HEK293 (cell line): Measurements from ENCODE around the gene SKOR1.

Experiments
- CTCF ChIA-PET: fragments of 350-600 bp; formaldehyde crosslinking; extraction: SDS; loops from one replicate; lab custom pipeline; 2021; ENCODE audit warnings: antibody characterized with exemption; lab: Yijun Ruan, JAX
- POLR2A ChIA-PET: fragments of 300-600 bp; formaldehyde crosslinking; extraction: SDS; loops from one replicate; lab custom pipeline; 2020; ENCODE audit warnings: antibody characterized with exemption, inconsistent platforms; lab: Yijun Ruan, JAX
- H3K27ac ChIP-seq: fragments of 200-500 bp; sonication (Bioruptor generic); 2 replicates; pipeline ENCODE4 v1.5.1; 2014; ENCODE audit warnings: low read depth, low read length, control low read depth, inconsistent platforms; ENCODE audit errors: extremely low read depth
- H3K36me3 ChIP-seq, 2 experiments: fragments of 200-500 bp in 1 of 2; sonication (Bioruptor generic) in 1 of 2; 1 replicate in 1 of 2; 2 replicates in 1 of 2; pipeline ENCODE4 v1.5.1; 2014 to 2017; ENCODE audit warnings: inconsistent platforms in 2 of 2, low read length in 2 of 2; ENCODE audit not compliant: control insufficient read depth in 2 of 2, insufficient read depth in 1 of 2
- H3K4me1 ChIP-seq: fragments of 200-500 bp; sonication (Bioruptor generic); 2 replicates; pipeline ENCODE4 v1.5.1; 2014; ENCODE audit warnings: mild to moderate bottlenecking, low read length, inconsistent platforms; ENCODE audit not compliant: control insufficient read depth, insufficient read depth
- H3K4me3 ChIP-seq: 2 replicates; pipeline ENCODE4 v1.5.1; 2011; ENCODE audit warnings: low read depth, mild to moderate bottlenecking, control low read depth, low read length, moderate library complexity
- H3K9me3 ChIP-seq: fragments of 200-500 bp; sonication (Bioruptor generic); 2 replicates; pipeline ENCODE4 v1.5.1; 2014; ENCODE audit warnings: low read depth, low read length, inconsistent platforms; ENCODE audit not compliant: control insufficient read depth, insufficient read depth
- ZNF140 ChIP-seq: fragments of 450-650 bp; formaldehyde crosslinking; IDR thresholded peaks from 2 replicates; pipeline ENCODE4 v1.5.1; 2016; ENCODE audit warnings: missing biosample characterization, missing genetic modification characterization
- ZNF146 ChIP-seq: fragments of 450-650 bp; formaldehyde crosslinking; IDR thresholded peaks from 2 replicates; pipeline ENCODE4 v1.5.1; 2016; ENCODE audit warnings: missing biosample characterization, missing genetic modification characterization
- ZNF155 ChIP-seq: fragments of 450-650 bp; formaldehyde crosslinking; IDR thresholded peaks from 2 replicates; pipeline ENCODE4 v1.5.1; 2016; ENCODE audit warnings: missing biosample characterization, missing genetic modification characterization
- ZNF174 ChIP-seq: fragments of 450-650 bp; formaldehyde crosslinking; IDR thresholded peaks from 2 replicates; pipeline ENCODE4 v1.5.0; 2017; ENCODE audit warnings: missing biosample characterization, mild to moderate bottlenecking, missing genetic modification characterization
- ZNF223 ChIP-seq: fragments of 450-650 bp; formaldehyde crosslinking; IDR thresholded peaks from 2 replicates; pipeline ENCODE4 v1.5.1; 2016; ENCODE audit warnings: missing biosample characterization, missing genetic modification characterization
- ZNF239 ChIP-seq: fragments of 450-650 bp; formaldehyde crosslinking; IDR thresholded peaks from 2 replicates; pipeline ENCODE4 v1.5.1; 2016; ENCODE audit warnings: missing biosample characterization, missing genetic modification characterization
- ZNF335 ChIP-seq: fragments of 450-650 bp; formaldehyde crosslinking; conservative IDR thresholded peaks from 2 replicates; pipeline ENCODE4 v1.5.1; 2016; ENCODE audit warnings: missing biosample characterization, missing genetic modification characterization
- ZNF514 ChIP-seq: fragments of 450-650 bp; formaldehyde crosslinking; IDR thresholded peaks from 2 replicates; pipeline ENCODE4 v1.5.1; 2016; ENCODE audit warnings: missing biosample characterization, missing genetic modification characterization
- TF ChIP-seq, protein P1 (sequence below): fragments of 450-650 bp; formaldehyde crosslinking; IDR thresholded peaks from 2 replicates; pipeline ENCODE4 v1.5.1; 2016; ENCODE audit warnings: missing biosample characterization, missing genetic modification characterization
- TF ChIP-seq, protein P2 (sequence below): fragments of 450-650 bp; formaldehyde crosslinking; IDR thresholded peaks from 2 replicates; pipeline ENCODE4 v1.5.1; 2017; ENCODE audit warnings: missing biosample characterization, missing genetic modification characterization
- TF ChIP-seq, protein P3 (sequence below): fragments of 450-650 bp; formaldehyde crosslinking; IDR thresholded peaks from 2 replicates; pipeline ENCODE4 v1.5.1; 2016; ENCODE audit warnings: missing biosample characterization, missing genetic modification characterization, low read depth
- TF ChIP-seq, protein P4 (sequence below): sonication (generic); formaldehyde crosslinking; IDR thresholded peaks from 2 replicates; pipeline ENCODE4 v1.8.1; 2022; ENCODE audit warnings: mild to moderate bottlenecking, moderate library complexity, missing genetic modification reagents
- TF ChIP-seq, protein P5 (sequence below): fragments of 450-650 bp; formaldehyde crosslinking; IDR thresholded peaks from 2 replicates; pipeline ENCODE4 v1.5.1; 2017; ENCODE audit warnings: missing biosample characterization, missing genetic modification characterization
- TF ChIP-seq, protein P6 (sequence below): fragments of 450-650 bp; formaldehyde crosslinking; IDR thresholded peaks from 2 replicates; pipeline ENCODE4 v1.5.1; 2016; ENCODE audit warnings: missing biosample characterization, missing genetic modification characterization
- TF ChIP-seq, protein P7 (sequence below): fragments of 450-650 bp; formaldehyde crosslinking; IDR thresholded peaks from 2 replicates; pipeline ENCODE4 v1.5.1; 2016; ENCODE audit warnings: missing biosample characterization, missing genetic modification characterization

Gene SKOR1

DNA sequence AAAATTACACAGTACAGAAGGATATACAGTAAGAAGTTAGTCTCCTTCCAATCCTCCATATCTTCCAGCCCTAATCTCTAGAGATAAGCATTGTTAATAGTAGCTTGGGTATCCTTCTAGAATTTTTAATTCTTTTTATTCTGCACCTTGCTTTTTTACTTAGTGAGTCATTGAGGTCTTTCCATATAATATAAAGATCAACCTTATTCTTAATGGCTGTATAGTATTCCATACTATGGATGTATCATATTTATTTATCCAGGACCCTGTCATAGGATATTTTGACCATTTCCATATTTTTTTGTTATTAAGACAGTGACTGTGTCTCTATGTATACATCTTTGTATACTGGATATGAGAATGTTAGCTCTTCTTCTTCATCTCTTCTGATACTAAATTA lies 36.3 kb upstream of the SKOR1 start:
- ChIA-PET POLR2A (interaction anchor here (0.7 kb wide), 1 partner anchor 542 kb away, joined by 4 read pairs; no protein-coding TSS in a partner anchor), CTCF (interaction anchor here (0.6 kb wide), 2 partner anchors 18 to 288 kb away, joined by 3 to 4 read pairs; no protein-coding TSS in a partner anchor)
- no peak overlapping the region for H3K27ac ChIP-seq
- H3K9me3 ChIP-seq = no peaks in the 10 kb centered on the region
- H3K36me3 ChIP-seq = no peaks in the 10 kb centered on the region
- no peak overlapping the region for H3K4me3 ChIP-seq
- TF ChIP-seq, protein P1, sequence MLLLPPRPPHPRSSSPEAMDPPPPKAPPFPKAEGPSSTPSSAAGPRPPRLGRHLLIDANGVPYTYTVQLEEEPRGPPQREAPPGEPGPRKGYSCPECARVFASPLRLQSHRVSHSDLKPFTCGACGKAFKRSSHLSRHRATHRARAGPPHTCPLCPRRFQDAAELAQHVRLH (tag by site-specific recombination) = peak; percentile 90
- TF ChIP-seq, protein P2, sequence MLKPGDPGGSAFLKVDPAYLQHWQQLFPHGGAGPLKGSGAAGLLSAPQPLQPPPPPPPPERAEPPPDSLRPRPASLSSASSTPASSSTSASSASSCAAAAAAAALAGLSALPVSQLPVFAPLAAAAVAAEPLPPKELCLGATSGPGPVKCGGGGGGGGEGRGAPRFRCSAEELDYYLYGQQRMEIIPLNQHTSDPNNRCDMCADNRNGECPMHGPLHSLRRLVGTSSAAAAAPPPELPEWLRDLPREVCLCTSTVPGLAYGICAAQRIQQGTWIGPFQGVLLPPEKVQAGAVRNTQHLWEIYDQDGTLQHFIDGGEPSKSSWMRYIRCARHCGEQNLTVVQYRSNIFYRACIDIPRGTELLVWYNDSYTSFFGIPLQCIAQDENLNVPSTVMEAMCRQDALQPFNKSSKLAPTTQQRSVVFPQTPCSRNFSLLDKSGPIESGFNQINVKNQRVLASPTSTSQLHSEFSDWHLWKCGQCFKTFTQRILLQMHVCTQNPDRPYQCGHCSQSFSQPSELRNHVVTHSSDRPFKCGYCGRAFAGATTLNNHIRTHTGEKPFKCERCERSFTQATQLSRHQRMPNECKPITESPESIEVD (tag by site-specific recombination) = no peak
- TF ChIP-seq ZNF514 (tag by site-specific recombination) (no peak), ZNF155 (tag by site-specific recombination) (no peak), ZNF146 (peak; percentile 94)
- TF ChIP-seq, protein P3, sequence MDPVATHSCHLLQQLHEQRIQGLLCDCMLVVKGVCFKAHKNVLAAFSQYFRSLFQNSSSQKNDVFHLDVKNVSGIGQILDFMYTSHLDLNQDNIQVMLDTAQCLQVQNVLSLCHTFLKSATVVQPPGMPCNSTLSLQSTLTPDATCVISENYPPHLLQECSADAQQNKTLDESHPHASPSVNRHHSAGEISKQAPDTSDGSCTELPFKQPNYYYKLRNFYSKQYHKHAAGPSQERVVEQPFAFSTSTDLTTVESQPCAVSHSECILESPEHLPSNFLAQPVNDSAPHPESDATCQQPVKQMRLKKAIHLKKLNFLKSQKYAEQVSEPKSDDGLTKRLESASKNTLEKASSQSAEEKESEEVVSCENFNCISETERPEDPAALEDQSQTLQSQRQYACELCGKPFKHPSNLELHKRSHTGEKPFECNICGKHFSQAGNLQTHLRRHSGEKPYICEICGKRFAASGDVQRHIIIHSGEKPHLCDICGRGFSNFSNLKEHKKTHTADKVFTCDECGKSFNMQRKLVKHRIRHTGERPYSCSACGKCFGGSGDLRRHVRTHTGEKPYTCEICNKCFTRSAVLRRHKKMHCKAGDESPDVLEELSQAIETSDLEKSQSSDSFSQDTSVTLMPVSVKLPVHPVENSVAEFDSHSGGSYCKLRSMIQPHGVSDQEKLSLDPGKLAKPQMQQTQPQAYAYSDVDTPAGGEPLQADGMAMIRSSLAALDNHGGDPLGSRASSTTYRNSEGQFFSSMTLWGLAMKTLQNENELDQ (tag by site-specific recombination) = no peak
- TF ChIP-seq, protein P4, sequence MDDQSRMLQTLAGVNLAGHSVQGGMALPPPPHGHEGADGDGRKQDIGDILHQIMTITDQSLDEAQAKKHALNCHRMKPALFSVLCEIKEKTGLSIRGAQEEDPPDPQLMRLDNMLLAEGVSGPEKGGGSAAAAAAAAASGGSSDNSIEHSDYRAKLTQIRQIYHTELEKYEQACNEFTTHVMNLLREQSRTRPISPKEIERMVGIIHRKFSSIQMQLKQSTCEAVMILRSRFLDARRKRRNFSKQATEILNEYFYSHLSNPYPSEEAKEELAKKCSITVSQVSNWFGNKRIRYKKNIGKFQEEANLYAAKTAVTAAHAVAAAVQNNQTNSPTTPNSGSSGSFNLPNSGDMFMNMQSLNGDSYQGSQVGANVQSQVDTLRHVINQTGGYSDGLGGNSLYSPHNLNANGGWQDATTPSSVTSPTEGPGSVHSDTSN (CRISPR knock-in tag) = no peak
- TF ChIP-seq, all 188 proteins: peak for 2
- peaks cover 28% of the 10 kb centered on the region for H3K4me1 ChIP-seq

DNA sequence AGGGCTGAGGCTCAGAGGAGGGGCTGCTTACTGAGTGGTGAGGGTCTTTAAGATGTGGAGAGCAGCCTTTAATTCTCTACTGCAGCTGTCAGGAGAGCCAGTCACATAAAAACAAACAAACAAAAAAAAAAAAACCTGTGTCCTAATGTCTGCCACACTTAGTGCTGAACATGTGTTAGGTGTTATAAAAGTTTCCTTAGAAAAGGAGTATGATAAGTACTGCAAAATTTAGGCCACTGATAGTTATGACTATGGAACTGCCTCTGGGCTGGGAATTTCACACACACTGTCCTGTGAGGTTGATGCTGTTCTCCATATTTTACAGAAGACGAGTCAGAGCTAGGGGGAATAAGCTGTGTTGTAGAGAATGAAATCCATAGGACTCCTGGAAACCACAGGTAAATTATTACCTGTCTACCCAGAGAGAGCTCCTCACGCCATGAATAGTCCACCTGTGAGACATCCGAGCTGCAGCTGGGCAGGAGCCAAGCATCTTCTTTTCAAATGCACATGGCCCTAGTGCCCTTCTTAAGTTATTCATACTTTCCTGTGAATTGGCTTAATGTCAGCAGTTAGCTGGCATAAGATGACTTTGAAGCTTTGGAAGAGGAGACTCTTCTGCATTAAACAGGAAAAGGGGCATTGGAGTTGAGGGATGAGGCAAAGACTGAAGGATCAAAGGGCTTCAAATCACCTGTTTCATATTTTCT lies 34.5 kb upstream of the SKOR1 start:
- Histone ChIP-seq H3K4me1 (peaks cover 28% of the 10 kb centered on the region), H3K27ac (no peak overlapping the region; the same call in 1 of the 2 replicates), H3K36me3 (no peaks in the 10 kb centered on the region), H3K9me3 (no peaks in the 10 kb centered on the region; the same call in 1 of the 2 replicates), H3K4me3 (no peak overlapping the region)
- ChIA-PET CTCF (interaction anchor here (0.7 kb wide), 1 partner anchor 336 kb away, joined by 3 read pairs; no protein-coding TSS in a partner anchor), POLR2A (interaction anchor here (0.6 kb wide), 1 partner anchor 252 kb away, joined by 7 read pairs; no protein-coding TSS in a partner anchor)
- TF ChIP-seq, protein P5, sequence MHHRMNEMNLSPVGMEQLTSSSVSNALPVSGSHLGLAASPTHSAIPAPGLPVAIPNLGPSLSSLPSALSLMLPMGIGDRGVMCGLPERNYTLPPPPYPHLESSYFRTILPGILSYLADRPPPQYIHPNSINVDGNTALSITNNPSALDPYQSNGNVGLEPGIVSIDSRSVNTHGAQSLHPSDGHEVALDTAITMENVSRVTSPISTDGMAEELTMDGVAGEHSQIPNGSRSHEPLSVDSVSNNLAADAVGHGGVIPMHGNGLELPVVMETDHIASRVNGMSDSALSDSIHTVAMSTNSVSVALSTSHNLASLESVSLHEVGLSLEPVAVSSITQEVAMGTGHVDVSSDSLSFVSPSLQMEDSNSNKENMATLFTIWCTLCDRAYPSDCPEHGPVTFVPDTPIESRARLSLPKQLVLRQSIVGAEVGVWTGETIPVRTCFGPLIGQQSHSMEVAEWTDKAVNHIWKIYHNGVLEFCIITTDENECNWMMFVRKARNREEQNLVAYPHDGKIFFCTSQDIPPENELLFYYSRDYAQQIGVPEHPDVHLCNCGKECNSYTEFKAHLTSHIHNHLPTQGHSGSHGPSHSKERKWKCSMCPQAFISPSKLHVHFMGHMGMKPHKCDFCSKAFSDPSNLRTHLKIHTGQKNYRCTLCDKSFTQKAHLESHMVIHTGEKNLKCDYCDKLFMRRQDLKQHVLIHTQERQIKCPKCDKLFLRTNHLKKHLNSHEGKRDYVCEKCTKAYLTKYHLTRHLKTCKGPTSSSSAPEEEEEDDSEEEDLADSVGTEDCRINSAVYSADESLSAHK = no peak
- TF ChIP-seq, protein P6, sequence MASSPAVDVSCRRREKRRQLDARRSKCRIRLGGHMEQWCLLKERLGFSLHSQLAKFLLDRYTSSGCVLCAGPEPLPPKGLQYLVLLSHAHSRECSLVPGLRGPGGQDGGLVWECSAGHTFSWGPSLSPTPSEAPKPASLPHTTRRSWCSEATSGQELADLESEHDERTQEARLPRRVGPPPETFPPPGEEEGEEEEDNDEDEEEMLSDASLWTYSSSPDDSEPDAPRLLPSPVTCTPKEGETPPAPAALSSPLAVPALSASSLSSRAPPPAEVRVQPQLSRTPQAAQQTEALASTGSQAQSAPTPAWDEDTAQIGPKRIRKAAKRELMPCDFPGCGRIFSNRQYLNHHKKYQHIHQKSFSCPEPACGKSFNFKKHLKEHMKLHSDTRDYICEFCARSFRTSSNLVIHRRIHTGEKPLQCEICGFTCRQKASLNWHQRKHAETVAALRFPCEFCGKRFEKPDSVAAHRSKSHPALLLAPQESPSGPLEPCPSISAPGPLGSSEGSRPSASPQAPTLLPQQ = no peak
- TF ChIP-seq ZNF140 (tag by site-specific recombination) (no peak), ZNF239 (tag by site-specific recombination) (peak; percentile 93), ZNF174 (no peak), ZNF335 (tag by site-specific recombination) (peak; percentile 26; the same call in 1 of the 2 replicates), ZNF223 (tag by site-specific recombination) (no peak)
- TF ChIP-seq, protein P7, sequence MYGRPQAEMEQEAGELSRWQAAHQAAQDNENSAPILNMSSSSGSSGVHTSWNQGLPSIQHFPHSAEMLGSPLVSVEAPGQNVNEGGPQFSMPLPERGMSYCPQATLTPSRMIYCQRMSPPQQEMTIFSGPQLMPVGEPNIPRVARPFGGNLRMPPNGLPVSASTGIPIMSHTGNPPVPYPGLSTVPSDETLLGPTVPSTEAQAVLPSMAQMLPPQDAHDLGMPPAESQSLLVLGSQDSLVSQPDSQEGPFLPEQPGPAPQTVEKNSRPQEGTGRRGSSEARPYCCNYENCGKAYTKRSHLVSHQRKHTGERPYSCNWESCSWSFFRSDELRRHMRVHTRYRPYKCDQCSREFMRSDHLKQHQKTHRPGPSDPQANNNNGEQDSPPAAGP (tag by site-specific recombination) = no peak
- TF ChIP-seq, protein P2 (tag by site-specific recombination) = 0 out of 2 replicates have a peak, but pooled peaks have one; percentile 9
